Measurements from ENCODE around the gene ZG16B.

The ZG16B gene

GRCh38 chr16:2786061-2786825 lies 43.9 kb upstream of the ZG16B start:
- in situ Hi-C loops (cut with MboI; ENCODE audit: low pct_unique_long_range_greater_than_20kb, low sequenced_read_pairs, unreplicated experiment), result no loop called here
- no peak for DNase-seq (ENCODE audit: low spot score)
- no peak for TF ChIP-seq CTCF (IDR thresholded peaks at IDR 0.05; ENCODE audit: extremely low read depth, insufficient read depth, missing control alignments)

GRCh38 chr16:2786826-2787151 lies 43.3 kb upstream of the ZG16B start:
- no peak for DNase-seq (ENCODE audit: low spot score)
- in situ Hi-C loops (cut with MboI; ENCODE audit: low pct_unique_long_range_greater_than_20kb, low sequenced_read_pairs, unreplicated experiment), result no loop called here
- TF ChIP-seq CTCF (IDR thresholded peaks at IDR 0.05; ENCODE audit: extremely low read depth, insufficient read depth, missing control alignments), result no peak

GRCh38 chr16:2787406-2787805 lies 42.7 kb upstream of the ZG16B start, which contains the start of gene PRSS33:
Gene PRSS33 (minus strand): TSS chr16:2787560. CDS start chr16:2786547, 1,013 bp downstream.
- TF ChIP-seq CTCF (IDR thresholded peaks at IDR 0.05; ENCODE audit: extremely low read depth, insufficient read depth, missing control alignments), result no peak
- DNase-seq (ENCODE audit: low spot score), result no peak
- in situ Hi-C loops (cut with MboI; ENCODE audit: low pct_unique_long_range_greater_than_20kb, low sequenced_read_pairs, unreplicated experiment), result no loop called here

DNA sequence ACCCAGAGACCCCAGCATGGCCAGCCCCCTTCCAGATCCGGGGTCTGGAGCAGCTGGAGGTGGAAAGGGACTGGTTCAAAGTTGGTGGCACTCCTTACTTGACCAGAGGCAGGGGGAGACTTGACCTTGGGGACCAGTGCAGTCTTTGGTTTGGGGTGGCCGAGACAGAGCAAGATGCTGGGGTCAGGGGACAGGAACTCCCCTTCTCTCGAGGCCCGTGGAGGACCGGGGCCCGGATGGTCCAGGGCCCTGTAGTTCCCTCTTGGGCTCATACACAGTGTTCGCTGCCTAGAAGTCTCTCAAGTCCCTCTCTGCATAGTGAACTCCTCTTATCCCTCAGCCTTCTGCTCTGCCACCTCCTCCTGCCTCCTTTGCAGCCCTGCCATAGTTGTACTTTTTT lies 42.1 kb upstream of the ZG16B start:
- no peak for DNase-seq (ENCODE audit: low spot score)
- TF ChIP-seq CTCF (IDR thresholded peaks at IDR 0.05; ENCODE audit: extremely low read depth, insufficient read depth, missing control alignments), result no peak
- in situ Hi-C loops (cut with MboI; ENCODE audit: low pct_unique_long_range_greater_than_20kb, low sequenced_read_pairs, unreplicated experiment), result no loop called here

- in situ Hi-C loops (cut with MboI; ENCODE audit: low pct_unique_long_range_greater_than_20kb, low sequenced_read_pairs, unreplicated experiment), result no loop called here
- DNase-seq (ENCODE audit: low spot score), result no peak
- TF ChIP-seq CTCF (IDR thresholded peaks at IDR 0.05; ENCODE audit: extremely low read depth, insufficient read depth, missing control alignments), result no peak
Observed at GRCh38 chr16:2790631-2791030, 39.5 kb upstream of the ZG16B start.

GRCh38 chr16:2791174-2791573 lies 38.9 kb upstream of the ZG16B start:
- in situ Hi-C loops (cut with MboI; ENCODE audit: low pct_unique_long_range_greater_than_20kb, low sequenced_read_pairs, unreplicated experiment), result no loop called here
- DNase-seq (ENCODE audit: low spot score), result no peak
- no peak for TF ChIP-seq CTCF (IDR thresholded peaks at IDR 0.05; ENCODE audit: extremely low read depth, insufficient read depth, missing control alignments)
